Upper lobe of right lung (tissue), 1 donor: Measurements from ENCODE around the gene OSBPL6. TPM values are rescaled to one million over a fixed set of nuclear protein-coding genes. Genes with fewer than 3 reads are reported as not detected.

Experiments
- ATAC-seq: fragments of 200-7000 bp; cut with Tn5 transposase; one replicate; pipeline ENCODE4 v1.9.1; 2020; ENCODE audit warnings: mild to moderate bottlenecking, moderate library complexity
- DNase-seq: peaks from one replicate; pipeline ENCODE4 v3.0.0-alpha.2; 2020
- H3K27ac ChIP-seq: fragments of 200-600 bp; one replicate; pipeline ENCODE4 v1.8.0; 2022
- H3K27me3 ChIP-seq: fragments of 200-600 bp; one replicate; pipeline ENCODE4 v1.8.0; 2022; ENCODE audit warnings: mild to moderate bottlenecking
- H3K36me3 ChIP-seq: fragments of 200-600 bp; one replicate; pipeline ENCODE4 v1.8.0; 2022
- H3K4me1 ChIP-seq: fragments of 200-600 bp; one replicate; pipeline ENCODE4 v1.8.0; 2022
- H3K4me3 ChIP-seq: fragments of 200-600 bp; one replicate; pipeline ENCODE4 v1.8.0; 2022; ENCODE audit warnings: mild to moderate bottlenecking
- H3K9me3 ChIP-seq: fragments of 200-600 bp; one replicate; pipeline ENCODE4 v1.8.0; 2022
- CTCF ChIP-seq: fragments of 200-600 bp; IDR thresholded peaks from one replicate; pipeline ENCODE4 v1.8.0; 2022; ENCODE audit warnings: antibody characterized with exemption
- intact Hi-C: fragments of 100-400 bp; cut with DNase I; formaldehyde crosslinking; loops from one replicate; pipeline ENCODE4 v1.11.0; 2022
- total RNA-seq: library from RNA; stranded (reverse); fragmentation: NEBNext Ultra II Directional; extraction: Animal tissue kit (Norgen Biotek cat#: 25700); gene quantifications from one replicate; pipeline ENCODE4 v1.2.1, GENCODE V29; 2021
- donor health status: DM: no; HTN: yes; CAD: no; lungs with severe emphysema.

The OSBPL6 gene
- total RNA-seq, 1 donor from 2014 or later, result 2.6 TPM

DNA sequence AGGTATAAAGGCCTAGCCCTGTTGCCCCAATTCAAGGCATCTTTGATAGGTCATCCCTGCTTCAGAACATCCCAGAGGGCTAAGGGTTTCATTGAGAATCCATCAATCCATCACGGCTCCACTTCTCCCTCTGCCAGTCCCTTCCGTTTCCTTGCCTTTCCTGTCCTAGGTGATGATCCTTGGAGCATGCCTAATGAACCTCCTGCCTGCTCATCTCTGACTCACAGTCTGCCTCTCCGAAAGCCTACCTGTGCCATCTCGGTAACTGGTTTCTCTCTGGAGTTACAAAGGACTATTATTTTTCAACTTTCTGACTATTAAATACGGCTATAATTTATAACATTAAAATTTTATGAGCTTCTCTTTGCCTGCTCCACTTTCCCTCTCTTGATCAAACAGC is 36.7 kb upstream of the OSBPL6 start:
- DNase-seq, result no peak
- intact Hi-C loops, result no loop called here
- Histone ChIP-seq H3K4me3 (no peak overlapping the region), H3K9me3 (no peaks in the 10 kb centered on the region), H3K27me3 (no peaks in the 10 kb centered on the region), H3K36me3 (no peaks in the 10 kb centered on the region), H3K27ac (no peak overlapping the region), H3K4me1 (no peaks in the 10 kb centered on the region)
- ATAC-seq, result no peak
- no peak for TF ChIP-seq CTCF

- no peak for DNase-seq
- Histone ChIP-seq H3K4me1 (no peaks in the 10 kb centered on the region), H3K4me3 (no peak overlapping the region), H3K27me3 (no peaks in the 10 kb centered on the region), H3K27ac (no peak overlapping the region), H3K36me3 (no peaks in the 10 kb centered on the region), H3K9me3 (no peaks in the 10 kb centered on the region)
- ATAC-seq, result no peak
- intact Hi-C loops, result no loop called here
- no peak for TF ChIP-seq CTCF
Measured at GRCh38 chr2:178159966-178160365, 34.3 kb upstream of the OSBPL6 start.

DNA sequence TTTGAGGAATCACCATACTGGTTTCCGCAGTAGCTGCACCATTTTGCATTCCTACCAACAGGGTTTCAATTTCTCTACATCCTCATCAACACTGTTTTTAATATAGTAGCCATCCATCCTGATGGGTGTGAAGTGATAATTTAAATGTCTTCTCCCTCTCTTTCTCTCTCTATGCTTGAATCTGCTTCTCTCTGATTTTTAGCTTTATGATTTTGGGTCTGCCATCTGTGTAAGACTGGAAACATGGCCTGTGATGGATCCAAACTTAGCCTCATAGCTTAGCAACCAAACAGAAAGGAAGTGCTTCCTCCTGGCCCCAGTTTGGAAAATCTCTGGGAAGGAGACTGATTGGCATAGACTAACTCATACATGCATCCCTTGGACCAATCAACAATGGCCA is 33.7 kb upstream of the OSBPL6 start:
- Histone ChIP-seq H3K4me3 (no peak overlapping the region), H3K36me3 (no peaks in the 10 kb centered on the region), H3K9me3 (no peaks in the 10 kb centered on the region), H3K4me1 (no peaks in the 10 kb centered on the region), H3K27me3 (no peaks in the 10 kb centered on the region), H3K27ac (no peak overlapping the region)
- intact Hi-C loops, result no loop called here
- ATAC-seq, result no peak
- no peak for DNase-seq
- no peak for TF ChIP-seq CTCF

DNA sequence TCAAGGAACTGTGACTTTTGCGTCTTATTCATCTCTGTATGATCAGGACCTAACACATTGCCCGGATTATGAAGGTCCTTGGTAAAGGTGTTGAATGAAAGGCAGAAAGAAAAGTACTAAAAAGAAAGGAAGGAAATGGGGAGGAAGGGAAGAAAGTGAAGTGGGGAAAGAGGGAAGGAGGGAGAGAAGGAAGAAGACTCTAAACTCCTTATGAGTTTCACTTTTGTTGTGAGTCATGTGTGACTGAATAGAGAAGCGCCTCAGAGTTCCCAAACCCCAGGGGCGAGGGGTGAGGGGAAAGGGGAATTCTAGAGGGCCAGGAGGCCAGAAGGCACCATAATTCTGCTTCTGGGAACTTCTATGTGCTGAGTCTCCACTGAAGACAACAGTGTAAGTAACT is 30.9 kb upstream of the OSBPL6 start:
- ATAC-seq (no peak), DNase-seq (no peak)
- no peaks in the 10 kb centered on the region for H3K36me3 ChIP-seq
- no peaks in the 10 kb centered on the region for H3K9me3 ChIP-seq
- no peaks in the 10 kb centered on the region for H3K27me3 ChIP-seq
- no peak overlapping the region for H3K4me3 ChIP-seq
- H3K4me1 ChIP-seq, result no peaks in the 10 kb centered on the region
- intact Hi-C loops, result no loop called here
- TF ChIP-seq CTCF, result no peak
- H3K27ac ChIP-seq, result no peak overlapping the region

- TF ChIP-seq CTCF, result no peak
- Histone ChIP-seq H3K9me3 (no peaks in the 10 kb centered on the region), H3K36me3 (no peaks in the 10 kb centered on the region), H3K27ac (no peak overlapping the region), H3K4me3 (no peak overlapping the region), H3K27me3 (no peaks in the 10 kb centered on the region), H3K4me1 (no peaks in the 10 kb centered on the region)
- ATAC-seq (no peak), DNase-seq (no peak)
- intact Hi-C loops, result no loop called here
Measured at GRCh38 chr2:178163911-178164310, 30.4 kb upstream of the OSBPL6 start.

DNA sequence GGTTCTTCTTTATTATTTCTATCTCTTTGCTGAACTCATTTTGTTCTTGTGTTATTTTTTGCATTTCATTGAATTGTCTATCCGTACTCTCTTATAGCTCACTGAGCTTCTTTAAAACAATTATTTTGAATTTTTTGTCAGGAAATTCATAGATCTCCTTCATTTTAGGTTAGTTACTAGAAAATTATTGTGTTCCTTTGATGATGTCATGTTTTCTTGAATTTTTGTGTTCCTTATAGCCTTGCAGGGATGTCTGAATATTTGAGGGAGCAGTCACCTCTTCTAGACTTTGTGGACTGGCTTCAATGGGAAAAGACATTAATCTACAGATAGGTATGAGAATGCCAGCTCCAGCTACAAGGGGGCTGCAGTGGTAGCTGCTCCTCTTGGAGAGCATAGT is 20.7 kb upstream of the OSBPL6 start:
- H3K4me3 ChIP-seq, result no peak overlapping the region
- no peaks in the 10 kb centered on the region for H3K9me3 ChIP-seq
- no peaks in the 10 kb centered on the region for H3K4me1 ChIP-seq
- H3K27me3 ChIP-seq, result no peaks in the 10 kb centered on the region
- DNase-seq (no peak), ATAC-seq (no peak)
- intact Hi-C loops, result no loop called here
- H3K27ac ChIP-seq, result no peak overlapping the region
- no peak for TF ChIP-seq CTCF
- H3K36me3 ChIP-seq, result no peaks in the 10 kb centered on the region
